ENCODE data around the gene PARD3B.

Gene PARD3B

GRCh38 chr2:204972606-204973336, 427.5 kb downstream of the PARD3B start:
- no peak for DNase-seq

- no peak for DNase-seq
These were observed 428.3 kb downstream of the PARD3B start for GRCh38 chr2:204973616-204974015.

GRCh38 chr2:204974487-204974886, 429.2 kb downstream of the PARD3B start:
- no peak for DNase-seq

GRCh38 chr2:204977914-204978313, 432.6 kb downstream of the PARD3B start:
- DNase-seq = no peak

- peak; percentile 34 for DNase-seq
These were observed 437.0 kb downstream of the PARD3B start for GRCh38 chr2:204982303-204982702.

GRCh38 chr2:204984518-204984917, 439.2 kb downstream of the PARD3B start:
- DNase-seq = no peak

- DNase-seq = no peak
These were observed 441.4 kb downstream of the PARD3B start for GRCh38 chr2:204986641-204987040.

GRCh38 chr2:204988836-204989235, 443.6 kb downstream of the PARD3B start:
- no peak for DNase-seq

- no peak for DNase-seq
These were observed 444.6 kb downstream of the PARD3B start for GRCh38 chr2:204989877-204990276.

- no peak for DNase-seq
These were observed 456.2 kb downstream of the PARD3B start for GRCh38 chr2:205001300-205001966.

- peak; percentile 30 for DNase-seq
These were observed 457.1 kb downstream of the PARD3B start for GRCh38 chr2:205002390-205002789.

GRCh38 chr2:205003288-205003687, 458.0 kb downstream of the PARD3B start:
- DNase-seq = no peak

GRCh38 chr2:205010196-205010595, 464.9 kb downstream of the PARD3B start:
- DNase-seq = no peak

- no peak for DNase-seq
These were observed 465.8 kb downstream of the PARD3B start for GRCh38 chr2:205011031-205011430.

GRCh38 chr2:205012961-205013360, 467.7 kb downstream of the PARD3B start:
- no peak for DNase-seq

GRCh38 chr2:205013586-205013985, 468.3 kb downstream of the PARD3B start:
- DNase-seq = no peak

GRCh38 chr2:205014201-205014600, 468.9 kb downstream of the PARD3B start:
- DNase-seq = no peak

- DNase-seq = no peak
These were observed 472.1 kb downstream of the PARD3B start for GRCh38 chr2:205017381-205017780.

GRCh38 chr2:205017912-205018311, 472.6 kb downstream of the PARD3B start:
- no peak for DNase-seq

- DNase-seq = no peak
These were observed 475.4 kb downstream of the PARD3B start for GRCh38 chr2:205020673-205021072.

- no peak for DNase-seq
These were observed 477.6 kb downstream of the PARD3B start for GRCh38 chr2:205022841-205023240.

GRCh38 chr2:205024822-205025518, 479.7 kb downstream of the PARD3B start:
- peak; percentile 42 for DNase-seq

- DNase-seq = peak; percentile 3
These were observed 480.4 kb downstream of the PARD3B start for GRCh38 chr2:205025580-205026240.
